Measurements from ENCODE around the gene CD74. TPM values are rescaled to one million over a fixed set of nuclear protein-coding genes. Genes with fewer than 3 reads are reported as not detected.

The CD74 gene
- total and polyA plus RNA-seq, 2 of the 4 experiments (the other 2 are of a cell fraction): 0.18 to 1.1 TPM

DNA sequence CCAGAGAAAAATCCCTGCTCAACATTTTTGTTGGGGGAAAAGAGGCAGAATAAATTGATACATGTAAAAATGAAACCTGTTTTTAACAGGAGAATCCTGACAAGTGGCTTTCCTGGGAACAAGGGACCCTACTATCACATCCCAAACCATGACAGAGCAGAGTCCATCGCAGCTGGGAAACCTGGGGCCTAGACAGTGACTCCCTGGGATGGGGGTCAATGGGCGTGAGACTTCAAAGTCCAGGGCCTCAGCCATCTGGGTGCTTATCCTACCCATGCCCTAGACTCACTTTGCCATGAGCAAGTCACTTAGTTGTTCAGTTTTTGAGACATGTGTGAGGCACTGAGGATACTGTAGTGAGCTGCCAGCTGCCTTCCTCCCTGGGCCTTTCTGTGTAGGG lies 49.5 kb downstream of the CD74 start:
- no peak for ATAC-seq (ENCODE audit: low read depth)
- H3K27ac ChIP-seq (ENCODE audit: insufficient read depth, low read length): no peak overlapping the region
- intact Hi-C loops (cut with micrococcal nuclease): no loop called here

More for the DNA sequence above, 49.5 kb downstream of the CD74 start:
- no peak overlapping the region for H3K14ac ChIP-seq (replicated peaks; ENCODE audit: low read depth, low read length)
- H2BK15ac ChIP-seq (ENCODE audit: low read depth, low read length): no peak overlapping the region
- H3K9me3 ChIP-seq (ENCODE audit: control insufficient read depth, insufficient read depth, low read length): no peaks in the 10 kb centered on the region
- H3K23ac ChIP-seq (ENCODE audit: low read depth, low read length): no peak overlapping the region
- peaks cover 53% of the 10 kb centered on the region for H3K36me3 ChIP-seq (ENCODE audit: control insufficient read depth, insufficient read depth, low read length)
- no peak overlapping the region for H4K91ac ChIP-seq (ENCODE audit: insufficient read depth, low read depth, low read length)
- dilution Hi-C loops (cut with HindIII; ENCODE audit: low sequenced_read_pairs, unreplicated experiment): no loop called here
- no peak overlapping the region for H3K18ac ChIP-seq (ENCODE audit: low read depth, low read length)
- in situ Hi-C loops (cut with MboI; ENCODE audit: low sequenced_read_pairs): no loop called here
- H3K4me1 ChIP-seq (ENCODE audit: control insufficient read depth, insufficient read depth, low read length): peaks cover 4% of the 10 kb centered on the region
- POLR2A ChIA-PET (ENCODE audit: unreplicated experiment): no interaction called here
- no peak overlapping the region for H2BK120ac ChIP-seq (ENCODE audit: low read depth, low read length)
- CTCF ChIA-PET: no interaction called here
- no peaks in the 10 kb centered on the region for H3K27me3 ChIP-seq (ENCODE audit: control insufficient read depth, insufficient read depth, low read length)
- H4K8ac ChIP-seq (ENCODE audit: low read depth in 2 of 2, low read length in 2 of 2): no peak overlapping the region
- no peak for DNase-seq
- no peak for TF ChIP-seq RAD21 (IDR thresholded peaks at IDR 0.05; ENCODE audit: low read length)
- no peak for TF ChIP-seq FOS (IDR thresholded peaks at IDR 0.05; ENCODE audit: low read depth, low read length)
- no peak for TF ChIP-seq BHLHE40 (IDR thresholded peaks at IDR 0.05; ENCODE audit: low read depth, low read length)
- no peak for TF ChIP-seq NFE2L2 (IDR thresholded peaks at IDR 0.05; ENCODE audit: low read depth, low read length)
- no peak for TF ChIP-seq RCOR1 (IDR thresholded peaks at IDR 0.05; ENCODE audit: insufficient replicate concordance, low read length)
- TF ChIP-seq, protein P1, sequence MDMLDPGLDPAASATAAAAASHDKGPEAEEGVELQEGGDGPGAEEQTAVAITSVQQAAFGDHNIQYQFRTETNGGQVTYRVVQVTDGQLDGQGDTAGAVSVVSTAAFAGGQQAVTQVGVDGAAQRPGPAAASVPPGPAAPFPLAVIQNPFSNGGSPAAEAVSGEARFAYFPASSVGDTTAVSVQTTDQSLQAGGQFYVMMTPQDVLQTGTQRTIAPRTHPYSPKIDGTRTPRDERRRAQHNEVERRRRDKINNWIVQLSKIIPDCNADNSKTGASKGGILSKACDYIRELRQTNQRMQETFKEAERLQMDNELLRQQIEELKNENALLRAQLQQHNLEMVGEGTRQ (IDR thresholded peaks at IDR 0.05; ENCODE audit: low read depth, low read length): no peak
- TF ChIP-seq SMC3 (IDR thresholded peaks at IDR 0.05; ENCODE audit: low read depth, low read length): no peak
- no peak for TF ChIP-seq RFX5 (IDR thresholded peaks at IDR 0.05; ENCODE audit: low read depth, low read length)
- no peak for TF ChIP-seq CHD1 (IDR thresholded peaks at IDR 0.05; ENCODE audit: low read depth, low read length)
- TF ChIP-seq, protein P2, sequence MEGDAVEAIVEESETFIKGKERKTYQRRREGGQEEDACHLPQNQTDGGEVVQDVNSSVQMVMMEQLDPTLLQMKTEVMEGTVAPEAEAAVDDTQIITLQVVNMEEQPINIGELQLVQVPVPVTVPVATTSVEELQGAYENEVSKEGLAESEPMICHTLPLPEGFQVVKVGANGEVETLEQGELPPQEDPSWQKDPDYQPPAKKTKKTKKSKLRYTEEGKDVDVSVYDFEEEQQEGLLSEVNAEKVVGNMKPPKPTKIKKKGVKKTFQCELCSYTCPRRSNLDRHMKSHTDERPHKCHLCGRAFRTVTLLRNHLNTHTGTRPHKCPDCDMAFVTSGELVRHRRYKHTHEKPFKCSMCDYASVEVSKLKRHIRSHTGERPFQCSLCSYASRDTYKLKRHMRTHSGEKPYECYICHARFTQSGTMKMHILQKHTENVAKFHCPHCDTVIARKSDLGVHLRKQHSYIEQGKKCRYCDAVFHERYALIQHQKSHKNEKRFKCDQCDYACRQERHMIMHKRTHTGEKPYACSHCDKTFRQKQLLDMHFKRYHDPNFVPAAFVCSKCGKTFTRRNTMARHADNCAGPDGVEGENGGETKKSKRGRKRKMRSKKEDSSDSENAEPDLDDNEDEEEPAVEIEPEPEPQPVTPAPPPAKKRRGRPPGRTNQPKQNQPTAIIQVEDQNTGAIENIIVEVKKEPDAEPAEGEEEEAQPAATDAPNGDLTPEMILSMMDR (conservative IDR thresholded peaks at IDR 0.05; ENCODE audit: low read depth, low read length): no peak
- no peak for TF ChIP-seq MAFK (IDR thresholded peaks at IDR 0.05; ENCODE audit: low read depth, low read length)
- no peak for TF ChIP-seq CEBPB (IDR thresholded peaks at IDR 0.05; ENCODE audit: low read depth, low read length)
- no peak for TF ChIP-seq POLR2A (IDR thresholded peaks at IDR 0.05; ENCODE audit: low read depth, low read length)
- no peak for TF ChIP-seq MAZ (IDR thresholded peaks at IDR 0.05; ENCODE audit: borderline replicate concordance, low read depth, low read length)
- no peak for TF ChIP-seq MXI1 (IDR thresholded peaks at IDR 0.05; ENCODE audit: borderline replicate concordance, low read depth, low read length)
- TF ChIP-seq, protein P3, sequence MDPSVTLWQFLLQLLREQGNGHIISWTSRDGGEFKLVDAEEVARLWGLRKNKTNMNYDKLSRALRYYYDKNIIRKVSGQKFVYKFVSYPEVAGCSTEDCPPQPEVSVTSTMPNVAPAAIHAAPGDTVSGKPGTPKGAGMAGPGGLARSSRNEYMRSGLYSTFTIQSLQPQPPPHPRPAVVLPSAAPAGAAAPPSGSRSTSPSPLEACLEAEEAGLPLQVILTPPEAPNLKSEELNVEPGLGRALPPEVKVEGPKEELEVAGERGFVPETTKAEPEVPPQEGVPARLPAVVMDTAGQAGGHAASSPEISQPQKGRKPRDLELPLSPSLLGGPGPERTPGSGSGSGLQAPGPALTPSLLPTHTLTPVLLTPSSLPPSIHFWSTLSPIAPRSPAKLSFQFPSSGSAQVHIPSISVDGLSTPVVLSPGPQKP (IDR thresholded peaks at IDR 0.05; ENCODE audit: borderline replicate concordance, low read depth, low read length): no peak
- H4K20me1 ChIP-seq (ENCODE audit: insufficient read depth, low read length): peaks cover 7% of the 10 kb centered on the region
- H2BK5ac ChIP-seq (ENCODE audit: low read depth, low read length, poor library complexity, severe bottlenecking): no peak overlapping the region
- no peak overlapping the region for H4K5ac ChIP-seq (ENCODE audit: low read depth, low read length)
- peaks cover 6% of the 10 kb centered on the region for H3K9me1 ChIP-seq (ENCODE audit: insufficient read depth, low read length)
- H3K56ac ChIP-seq (ENCODE audit: extremely low read depth, insufficient read depth, low read length): no peak overlapping the region
- whole genome bisulfite sequencing, 2 experiments (ENCODE audit: extremely low coverage in 2 of 2, insufficient read length in 1 of 2): no CpG with 5 or more reads among the region's 2 CpGs
- H3K4ac ChIP-seq (ENCODE audit: low read depth, low read length): no peak overlapping the region
- peaks cover 30 to 47% of the 10 kb centered on the region in 2 experiments for H3K79me1 ChIP-seq (ENCODE audit: low read depth in 1 of 2, low read length in 2 of 2)
- H3K9ac ChIP-seq (ENCODE audit: low read depth, low read length): no peak overlapping the region
- no peak overlapping the region for H3K4me2 ChIP-seq (ENCODE audit: low read depth, low read length)
- BruUV-seq (replicated peaks): no TSS peak
- H2AK9ac ChIP-seq (replicated peaks; ENCODE audit: low read depth, low read length, poor library complexity): peak overlapping the region; percentile 25
- no peak overlapping the region for H3K4me3 ChIP-seq (ENCODE audit: insufficient read depth, low read depth, low read length)
- H2AFZ ChIP-seq (replicated peaks; ENCODE audit: low read length, poor library complexity): no peak overlapping the region
- H2BK20ac ChIP-seq (ENCODE audit: low read depth, low read length): no peak overlapping the region
- no peak overlapping the region for H2AK5ac ChIP-seq (ENCODE audit: low read depth, low read length)
